ENCODE results near the gene ISL2. TPM values are rescaled to one million over a fixed set of nuclear protein-coding genes. Genes with fewer than 3 reads are reported as not detected.

The ISL2 gene
- 0.15 and 0.33 TPM in 2 replicates for total RNA-seq (2021)
- long read RNA-seq, partial matches to known transcripts: 0 of 3 reads
- long read RNA-seq, other reads (novel, unspliced or antisense): 3 of 3 reads

GRCh38 chr15:76336254-76337058, at the start of gene ISL2:
Gene ISL2, plus strand, starts transcription at chr15:76336773. Its CDS starts 111 bp downstream, at chr15:76336884.
- peaks cover 46% of the 10 kb centered on the region for H3K27me3 ChIP-seq (ENCODE audit: insufficient read depth, low read length)
- H3T11ph ChIP-seq (ENCODE audit: low read length): peak within 1 kb of the TSS; percentile 75
- H3K9ac ChIP-seq (ENCODE audit: extremely low read depth, insufficient read length, low read length): peak within 1 kb of the TSS; percentile 68
- peak within 1 kb of the TSS; percentile 84 for H3K18ac ChIP-seq (ENCODE audit: insufficient read length, low read depth, low read length)
- DNase-seq: peak; percentile 97
- WGBS (ENCODE audit: extremely low coverage, insufficient read length, low lambda C conversion rate): no CpG with 5 or more reads among the region's 40 CpGs
- Mint-ChIP-seq H3K36me3 (ENCODE audit: insufficient read depth in 1 of 3, low read depth in 3 of 3) (no peaks in the 10 kb centered on the region; a peak in 1 of 7 replicates), H3K27me3 (ENCODE audit: low read depth) (peaks cover 94% of the 10 kb centered on the region), H3K4me3 (peak within 1 kb of the TSS; percentile 65 to 84), H3K4me1 (peaks cover 28 to 50% of the 10 kb centered on the region in 2 experiments), H3K27ac (peak within 1 kb of the TSS; percentile 77 to 89 (median 78); a peak in 5 of 7 replicates), H3K9me3 (peaks cover 0 to 23% of the 10 kb centered on the region in 2 experiments; a peak in 3 of 5 replicates)
- no peaks in the 10 kb centered on the region for H3K79me1 ChIP-seq (ENCODE audit: insufficient read depth, low read depth, low read length, poor library complexity, severe bottlenecking)
- peak within 1 kb of the TSS; percentile 14 for H3K27ac ChIP-seq (ENCODE audit: insufficient read length, low read depth, low read length)
- H3K56ac ChIP-seq (ENCODE audit: insufficient read length, low read depth, low read length): no peak within 1 kb of the TSS
- peaks cover 14% of the 10 kb centered on the region for H3K23me2 ChIP-seq (ENCODE audit: insufficient read length, low read depth, low read length, poor library complexity, severe bottlenecking)
- H2BK5ac ChIP-seq (ENCODE audit: insufficient read length, low read length): no peak within 1 kb of the TSS
- H4K5ac ChIP-seq (ENCODE audit: insufficient read length, low read depth, low read length): no peak within 1 kb of the TSS
- peak within 1 kb of the TSS; percentile 92 for H3K4me2 ChIP-seq (ENCODE audit: insufficient read depth, insufficient read length, low read length)
- peaks cover 3% of the 10 kb centered on the region; the same call in 1 of the 2 replicates for H3K4me1 ChIP-seq (ENCODE audit: insufficient read depth, low read length)
- H4K8ac ChIP-seq (replicated peaks; ENCODE audit: insufficient read length, low read depth, low read length): no peak within 1 kb of the TSS
- H4K20me1 ChIP-seq (ENCODE audit: control insufficient read depth, insufficient read depth, insufficient read length): no peaks in the 10 kb centered on the region
- TF ChIP-seq CTCF (conservative IDR thresholded peaks at IDR 0.05): no peak
- no peaks in the 10 kb centered on the region for H3K9me3 ChIP-seq (ENCODE audit: control insufficient read depth, low read depth, low read length)
- no peak within 1 kb of the TSS for H2BK12ac ChIP-seq (ENCODE audit: insufficient read length, low read depth, low read length)
- H2BK120ac ChIP-seq (ENCODE audit: low read depth, low read length, poor library complexity, severe bottlenecking): no peak within 1 kb of the TSS
- H3K4ac ChIP-seq (ENCODE audit: low read depth, low read length): no peak within 1 kb of the TSS; the same call in 1 of the 2 replicates
- H3K14ac ChIP-seq (ENCODE audit: insufficient read depth, low read length): peak within 1 kb of the TSS; percentile 82
- H2BK20ac ChIP-seq (ENCODE audit: low read depth, low read length, poor library complexity, severe bottlenecking): no peak within 1 kb of the TSS
- H2AK5ac ChIP-seq (ENCODE audit: insufficient read length, low read length): no peak within 1 kb of the TSS
- H4K91ac ChIP-seq (ENCODE audit: insufficient read length, low read depth, low read length): no peak within 1 kb of the TSS
- no peak within 1 kb of the TSS for H2BK15ac ChIP-seq (ENCODE audit: low read depth, low read length)
- H3K79me2 ChIP-seq (ENCODE audit: insufficient read depth, low read length): no peaks in the 10 kb centered on the region
- no peak within 1 kb of the TSS for H3K23ac ChIP-seq (ENCODE audit: insufficient read length, low read depth, low read length)
- no peak within 1 kb of the TSS for H2AFZ ChIP-seq (ENCODE audit: low read length)

Data from H9 (cell line).